ENCODE measurements around the gene UBE2G2.
A peak's percentile ranks its signal among the peaks of the same experiment; 100 is the strongest.

Gene UBE2G2

DNA sequence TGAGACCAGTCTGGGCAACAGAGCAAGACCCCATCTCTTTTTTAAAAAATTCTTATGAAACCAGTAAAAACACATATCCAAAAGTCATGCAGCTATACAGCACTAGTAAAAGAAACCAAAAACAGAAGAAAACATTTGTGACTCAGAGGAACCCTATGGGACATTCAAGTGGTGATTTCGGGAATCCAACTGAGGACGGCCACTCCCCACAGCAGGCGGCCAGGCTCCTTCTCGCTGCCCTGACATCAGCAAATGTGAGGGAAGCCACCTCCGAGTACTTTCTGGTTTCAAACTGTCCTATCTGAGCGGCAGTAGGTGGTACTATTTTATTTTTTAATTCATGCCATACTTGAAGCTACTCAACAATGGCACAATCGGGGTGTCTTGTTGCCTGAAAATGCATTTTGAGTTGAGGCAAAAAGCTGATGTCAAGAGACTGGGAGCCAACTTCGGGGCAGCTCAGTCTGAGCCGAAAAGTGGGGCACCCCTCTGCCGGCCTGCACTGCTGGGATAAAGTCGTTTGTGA is 12.9 kb upstream of the UBE2G2 start:
- DNase-seq, result no peak

DNA sequence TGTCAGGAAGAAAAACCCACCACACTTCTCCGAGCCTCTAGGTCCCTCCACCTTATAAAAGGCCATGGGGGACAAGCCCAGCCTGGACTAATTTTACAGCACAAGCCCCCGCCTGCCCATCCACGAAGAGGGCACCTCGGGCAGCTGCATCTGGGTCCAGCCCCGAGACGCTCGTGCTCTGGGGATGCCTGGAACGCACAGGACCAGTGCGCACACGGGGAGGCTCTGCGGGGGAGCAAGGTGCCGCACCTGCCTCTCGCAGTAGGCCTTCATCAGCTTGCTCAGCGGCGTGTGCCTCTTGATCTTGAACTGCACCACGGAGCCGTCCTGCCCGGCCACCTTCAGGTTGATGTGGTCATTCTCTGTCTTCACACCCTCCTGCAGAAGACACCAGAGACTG is 12.1 kb upstream of the UBE2G2 start:
- no peak for DNase-seq

DNA sequence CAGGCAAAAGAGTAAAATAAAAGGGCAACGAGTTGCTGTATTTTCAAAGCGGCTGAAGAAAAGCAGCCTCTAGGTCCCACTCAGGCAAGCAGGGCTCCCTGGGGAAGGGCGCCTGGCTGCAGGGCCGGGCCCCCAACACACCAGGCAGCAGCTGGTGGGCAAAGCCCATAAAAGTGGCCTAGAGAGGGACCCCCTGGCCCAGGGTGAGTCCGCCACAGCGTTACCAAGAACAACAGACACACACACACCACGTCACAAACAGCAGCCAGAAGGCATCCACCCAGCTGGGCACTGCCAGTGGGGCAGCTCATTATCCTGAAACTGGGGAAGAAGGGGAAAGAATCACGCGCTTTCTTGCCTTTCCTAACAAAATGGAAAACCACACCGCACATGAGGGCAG is 11.5 kb upstream of the UBE2G2 start:
- DNase-seq, result no peak

DNA sequence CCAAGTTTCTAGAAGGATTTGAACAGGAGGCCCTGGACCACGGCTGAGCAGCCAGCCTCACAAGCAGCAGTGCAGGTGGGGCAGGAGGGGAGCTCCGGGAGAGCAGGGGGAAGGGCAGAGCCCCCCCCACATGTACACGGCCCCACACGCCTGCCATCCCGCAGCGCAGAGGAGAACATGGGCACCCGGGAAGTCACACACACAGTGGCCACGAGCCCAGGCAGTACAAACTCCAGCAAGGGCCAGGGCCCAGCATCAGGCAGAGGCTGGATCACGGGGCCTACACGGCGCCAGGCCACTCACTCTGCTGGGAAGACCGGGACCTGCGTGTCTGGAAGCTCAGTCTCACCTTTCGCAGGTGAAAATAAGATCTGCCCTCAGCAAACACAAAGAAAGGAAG is 11.0 kb upstream of the UBE2G2 start:
- no peak for DNase-seq

DNA sequence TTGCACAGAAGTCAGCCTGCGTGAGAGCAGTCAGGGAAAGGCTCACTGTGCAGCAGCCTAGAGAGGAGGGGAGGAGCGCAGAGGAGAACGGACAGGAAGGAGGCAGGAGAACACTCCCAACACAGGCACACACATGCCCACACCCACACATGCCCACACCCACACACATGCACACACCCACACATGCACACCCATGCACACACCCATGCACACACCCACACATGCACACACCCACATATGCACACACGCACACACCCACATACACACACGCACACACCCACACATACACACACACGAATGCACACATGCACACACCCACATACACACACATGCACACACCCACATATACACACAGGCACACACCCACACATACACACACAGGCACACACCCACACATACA is 9.2 kb upstream of the UBE2G2 start:
- DNase-seq, result no peak

DNA sequence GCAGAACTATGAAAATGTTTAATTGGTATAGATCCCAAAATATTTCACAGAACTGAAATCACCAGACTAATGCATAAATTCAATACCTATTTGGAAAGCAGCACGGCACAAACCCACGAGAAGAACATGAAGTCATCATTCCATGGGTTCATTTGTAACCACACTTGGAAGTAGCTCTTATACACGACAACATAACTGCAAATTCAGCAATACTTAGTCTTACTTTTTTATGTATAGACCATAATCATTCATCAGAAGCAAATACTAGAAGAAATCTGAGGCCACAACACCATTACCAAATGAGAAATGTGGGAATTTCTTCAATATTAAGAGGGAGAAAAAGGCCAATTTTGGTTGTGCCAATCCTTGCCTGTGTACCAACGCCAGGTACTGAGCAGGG is 4.2 kb upstream of the UBE2G2 start:
- no peak for DNase-seq

DNA sequence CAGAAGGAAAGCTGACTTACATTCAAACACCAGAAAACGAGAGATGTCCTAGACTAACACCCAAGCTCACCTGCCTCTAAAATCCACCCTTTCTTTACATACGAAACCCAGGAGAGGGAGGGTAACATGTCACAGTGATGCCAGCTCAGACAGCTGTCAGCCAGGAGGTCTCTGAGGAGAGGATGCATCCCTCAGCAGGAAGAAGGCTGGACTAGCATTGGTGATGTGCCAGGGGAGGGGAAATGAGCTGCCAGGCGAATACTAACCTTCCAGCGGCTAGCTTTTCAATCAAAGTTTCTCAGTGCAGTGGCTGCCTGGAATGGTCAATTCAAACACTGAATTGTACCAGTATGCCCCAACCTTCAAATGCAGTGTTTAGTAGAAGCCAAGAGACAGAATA is 3.6 kb upstream of the UBE2G2 start:
- no peak for DNase-seq

DNA sequence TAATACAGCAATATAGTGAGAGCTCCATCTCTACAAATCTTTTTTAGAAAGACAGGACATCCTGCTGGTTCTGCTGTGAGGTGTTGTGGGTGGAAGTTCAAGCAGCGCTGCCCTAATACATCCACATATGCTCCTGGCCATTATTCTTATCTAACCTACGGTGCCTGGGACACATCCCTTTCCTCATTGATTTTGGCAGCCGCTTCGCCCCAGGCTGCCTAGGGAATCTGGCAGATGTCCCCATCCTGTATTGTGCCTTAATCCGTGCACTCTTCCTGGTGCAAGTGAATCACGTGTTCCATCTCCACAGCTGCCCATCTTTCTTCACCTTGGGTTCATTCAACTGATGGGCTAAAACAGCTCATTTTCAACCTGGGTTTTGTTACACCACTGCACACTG is 3.1 kb upstream of the UBE2G2 start:
- no peak for DNase-seq

DNA sequence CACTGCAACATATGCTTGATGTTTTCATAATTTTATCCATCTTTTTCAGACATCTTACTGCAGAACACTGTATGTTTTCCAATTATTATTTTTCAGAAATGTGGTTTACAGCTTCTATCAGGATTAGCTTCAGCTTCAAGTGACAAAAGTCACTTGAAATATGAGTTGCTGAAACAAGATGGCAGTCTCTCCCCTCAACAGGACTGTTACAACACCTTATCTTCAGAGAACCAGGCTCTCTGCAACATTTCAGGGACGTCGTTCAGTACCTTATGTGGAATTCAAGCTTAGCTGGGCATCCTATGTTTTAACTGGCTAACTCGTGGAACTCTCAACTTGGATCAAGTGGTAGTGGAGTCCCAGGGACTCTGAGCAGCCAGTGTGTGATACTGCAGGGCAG is 2.0 kb upstream of the UBE2G2 start:
- no peak for DNase-seq

DNA sequence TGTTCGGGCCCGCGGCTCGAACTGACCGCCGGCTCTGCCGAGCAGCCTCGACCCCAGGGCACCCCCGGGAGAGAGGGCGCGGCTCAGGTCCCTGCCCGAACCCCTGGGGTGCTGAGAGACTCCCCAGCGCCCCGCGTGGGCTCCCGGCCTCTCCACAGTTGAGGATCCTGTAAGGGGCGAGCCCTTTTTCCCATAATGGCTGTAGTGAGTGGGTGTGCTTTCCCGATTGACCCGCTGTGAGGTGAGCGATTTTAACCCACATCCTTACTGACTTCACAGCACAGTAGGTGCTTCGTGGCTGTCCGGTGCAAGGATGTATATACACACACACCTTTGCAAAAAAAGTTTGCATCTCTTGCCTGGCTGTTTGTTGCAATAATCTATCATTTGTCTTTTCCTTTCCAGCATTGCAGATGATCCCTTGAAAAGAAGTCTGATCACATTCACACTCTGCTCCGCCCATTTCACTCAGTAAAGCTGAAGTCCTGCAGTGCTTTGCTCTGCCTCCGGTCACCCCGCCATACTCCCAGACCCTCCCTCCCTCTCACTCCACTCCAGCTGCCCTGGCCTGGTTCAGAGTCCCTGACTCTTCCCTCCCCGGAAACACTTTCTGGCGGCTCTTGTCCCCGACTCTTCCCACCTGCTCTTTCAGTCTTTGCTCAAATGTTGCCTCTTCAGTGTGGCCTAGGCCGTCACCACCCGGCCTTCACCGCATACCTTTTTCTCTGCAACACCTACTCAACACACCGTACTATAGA is 955 bp upstream of the UBE2G2 start:
- DNase-seq, result no peak

DNA sequence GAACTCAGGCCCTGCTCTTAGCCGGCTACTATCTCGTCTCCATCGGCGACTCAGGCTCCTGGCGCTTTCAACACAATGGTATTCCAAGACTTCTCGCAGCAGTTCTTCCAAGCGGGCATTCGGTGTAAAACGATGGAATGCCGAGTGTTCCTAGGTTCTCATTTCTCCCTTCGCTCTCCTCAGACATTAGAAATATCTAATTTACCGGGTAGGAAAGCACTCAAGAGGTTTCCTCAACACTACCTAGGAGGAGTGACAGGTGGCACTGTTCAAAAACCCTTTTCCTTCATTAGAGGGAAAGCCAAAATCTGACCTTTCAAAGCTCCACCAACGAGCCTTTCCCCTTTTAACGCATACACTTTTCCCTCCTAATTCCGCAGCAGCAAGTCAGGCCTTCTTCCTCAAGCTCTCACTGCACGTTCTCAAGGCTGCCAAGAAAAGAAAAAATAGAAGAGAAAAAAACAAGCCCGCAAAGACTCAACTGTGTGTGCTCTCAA is 601 bp downstream of the UBE2G2 start:
- DNase-seq, result no peak

DNA sequence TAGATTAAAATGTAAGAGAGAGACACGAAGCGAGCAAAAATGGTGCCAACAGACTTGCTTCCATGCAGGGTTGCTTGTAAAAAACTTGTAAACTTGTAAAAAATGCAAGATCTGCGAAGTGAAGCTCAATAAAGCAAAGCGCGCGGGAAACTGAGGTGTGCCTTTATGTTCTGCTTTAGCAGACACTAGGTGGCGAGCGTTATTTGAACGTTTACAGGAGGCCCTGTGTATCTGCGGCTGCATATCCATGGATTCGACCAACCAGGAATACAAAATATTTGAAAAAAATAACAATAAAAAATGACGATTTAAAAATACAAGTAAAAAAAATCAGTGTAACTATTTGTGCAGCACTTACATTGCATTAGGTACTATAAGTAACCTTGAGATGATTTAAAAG is 1.5 kb downstream of the UBE2G2 start:
- no peak for DNase-seq

DNA sequence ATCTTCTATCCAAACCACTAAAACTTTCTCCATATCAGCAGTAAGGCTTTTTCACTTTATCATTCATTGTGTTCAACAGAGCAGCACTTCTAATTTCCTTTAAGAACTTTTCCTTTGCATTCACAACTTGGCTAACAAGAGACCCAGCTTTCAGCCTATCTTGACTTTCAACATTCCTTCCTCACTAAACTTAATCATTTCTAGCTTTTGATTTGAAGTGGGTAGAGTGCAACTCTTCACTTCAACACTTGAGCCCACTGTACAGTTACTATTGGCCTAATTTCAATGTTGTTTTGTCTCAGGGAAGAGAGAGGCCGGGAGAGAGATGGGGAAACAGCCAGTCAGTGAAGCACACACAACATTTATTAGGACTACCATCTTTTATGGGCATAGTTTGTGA is 2.0 kb downstream of the UBE2G2 start:
- no peak for DNase-seq

DNA sequence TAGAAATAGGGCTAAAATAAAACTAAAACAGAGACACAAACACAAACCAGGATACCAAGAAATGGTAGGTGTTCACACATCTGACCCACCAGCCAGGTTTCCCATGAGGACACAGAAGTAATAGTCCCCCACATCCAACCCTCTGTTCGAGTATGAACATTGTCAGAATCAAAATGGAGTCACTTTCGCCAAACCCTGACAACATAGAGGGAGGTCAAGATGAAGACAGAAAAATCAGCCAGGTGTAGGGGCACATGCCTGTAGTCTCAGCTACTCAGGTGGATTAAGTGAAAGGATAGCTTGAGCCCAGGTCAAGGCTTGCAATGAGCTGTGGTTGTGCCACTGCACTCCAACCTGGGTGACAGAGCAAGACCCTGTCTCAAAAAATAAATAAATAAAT is 3.8 kb downstream of the UBE2G2 start:
- no peak for DNase-seq

DNA sequence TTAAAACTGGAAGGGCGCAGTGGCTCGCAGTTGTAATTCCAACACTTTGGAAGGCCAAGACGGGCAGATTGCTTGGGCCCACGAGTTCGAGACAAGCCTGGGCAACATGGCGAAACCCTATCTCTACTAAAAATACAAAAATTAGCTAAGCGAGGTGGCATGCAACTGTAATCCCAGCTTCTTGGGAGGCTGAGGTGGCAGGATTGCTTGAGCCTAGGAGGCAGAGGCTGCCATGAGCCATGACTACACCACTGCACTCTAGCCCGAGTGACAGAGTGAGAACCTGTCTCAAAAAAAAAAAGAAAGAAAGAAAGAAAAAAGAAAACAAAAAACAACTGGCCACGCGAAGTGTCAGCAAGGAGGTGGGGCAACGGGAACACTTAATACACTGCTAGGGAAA is 6.3 kb downstream of the UBE2G2 start:
- no peak for DNase-seq

DNA sequence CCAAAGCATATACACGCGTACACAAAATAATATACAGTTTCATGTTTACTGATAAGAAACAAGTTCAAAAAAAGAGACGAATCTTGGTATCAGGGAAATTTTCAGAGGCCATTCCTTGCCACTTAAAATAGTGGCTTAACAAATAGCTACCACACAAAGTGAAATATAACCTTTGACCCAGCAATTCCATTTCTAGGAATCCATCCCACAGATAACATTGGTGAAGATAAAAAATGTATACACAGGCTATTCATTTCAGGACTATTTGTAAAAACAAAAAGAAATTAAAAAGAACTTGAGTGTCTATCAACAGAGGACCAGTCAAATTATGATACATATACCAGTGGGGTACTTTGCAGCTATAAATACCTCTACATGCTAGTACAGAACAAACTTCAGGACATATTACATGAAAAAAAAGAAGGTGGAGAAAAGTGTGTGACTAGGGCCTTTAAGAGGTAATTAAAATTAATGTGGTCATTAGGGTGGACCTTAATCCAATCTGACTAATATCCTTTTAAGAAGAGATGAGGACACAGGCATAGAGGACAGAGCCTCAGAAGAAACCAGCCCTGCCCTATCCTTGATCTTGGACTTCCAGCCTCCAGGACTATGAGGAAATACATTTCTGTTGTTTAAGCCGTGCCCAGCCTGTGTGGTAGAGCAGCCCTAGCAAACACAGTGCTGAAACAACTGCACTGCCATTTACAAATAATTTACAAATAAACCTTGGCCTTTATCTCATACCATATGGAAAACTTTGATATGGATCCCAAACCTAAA is 7.8 kb downstream of the UBE2G2 start:
- DNase-seq, result no peak

DNA sequence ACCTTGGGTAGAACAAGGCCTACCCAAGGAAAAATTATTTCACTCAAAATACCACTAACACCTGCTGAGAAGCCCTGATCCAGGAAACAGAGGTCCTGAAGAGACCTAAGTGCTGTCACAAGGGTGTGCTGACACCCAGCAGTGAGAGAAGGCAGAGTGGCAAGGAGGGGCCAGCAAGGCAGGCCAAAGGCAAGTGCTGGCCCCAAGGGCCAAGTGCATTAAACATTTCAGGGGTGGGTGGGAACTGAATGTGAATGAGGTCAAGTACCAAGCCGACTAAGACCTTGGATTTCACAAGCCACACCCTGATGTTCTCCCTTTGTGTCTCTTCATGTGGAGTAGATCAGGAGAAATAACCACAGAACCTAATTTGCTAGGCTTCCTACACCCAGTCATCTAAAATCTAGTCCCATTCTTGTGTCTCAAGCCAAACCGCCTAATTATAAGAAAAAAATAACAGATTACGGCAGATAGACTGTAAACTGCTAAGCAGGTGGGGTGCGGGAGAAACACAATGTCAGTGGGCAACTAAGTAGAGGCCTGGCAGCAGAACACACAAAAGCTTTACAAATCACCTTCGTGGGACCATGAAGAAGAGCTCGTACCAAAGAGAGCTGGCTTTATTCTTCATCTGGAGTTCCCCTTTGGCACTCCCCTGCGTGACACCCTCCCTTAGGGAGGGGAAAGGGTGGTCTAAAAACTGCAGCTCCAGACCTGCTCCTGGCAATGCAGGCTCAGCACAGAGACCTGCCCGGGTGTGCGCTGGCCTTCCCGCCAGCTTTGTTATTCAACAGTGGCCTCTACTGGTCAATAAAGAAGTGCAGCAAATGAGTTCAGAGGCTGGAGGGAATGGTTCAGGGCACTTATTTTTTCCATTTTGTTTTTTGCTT is 8.7 kb downstream of the UBE2G2 start:
- DNase-seq, result peak; percentile 58

DNA sequence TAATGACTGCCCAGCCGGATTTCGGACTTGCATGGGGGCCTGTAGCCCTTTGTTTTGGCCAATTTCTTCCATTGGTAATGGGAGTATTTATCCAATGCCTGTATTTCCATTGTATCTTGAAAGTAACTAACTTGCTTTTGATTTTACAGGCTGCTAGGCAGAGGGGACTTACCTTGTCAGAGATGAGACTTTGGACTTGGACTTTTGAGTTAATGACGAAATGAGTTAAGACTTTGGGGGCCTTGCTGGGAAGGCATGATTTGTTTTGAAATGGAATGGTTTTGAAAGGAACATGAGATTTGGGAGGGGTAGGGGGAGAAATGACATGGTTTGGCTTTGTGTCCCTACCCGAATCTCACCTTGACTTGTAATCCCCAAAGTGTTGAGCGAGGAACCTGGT is 9.6 kb downstream of the UBE2G2 start:
- DNase-seq, result no peak

DNA sequence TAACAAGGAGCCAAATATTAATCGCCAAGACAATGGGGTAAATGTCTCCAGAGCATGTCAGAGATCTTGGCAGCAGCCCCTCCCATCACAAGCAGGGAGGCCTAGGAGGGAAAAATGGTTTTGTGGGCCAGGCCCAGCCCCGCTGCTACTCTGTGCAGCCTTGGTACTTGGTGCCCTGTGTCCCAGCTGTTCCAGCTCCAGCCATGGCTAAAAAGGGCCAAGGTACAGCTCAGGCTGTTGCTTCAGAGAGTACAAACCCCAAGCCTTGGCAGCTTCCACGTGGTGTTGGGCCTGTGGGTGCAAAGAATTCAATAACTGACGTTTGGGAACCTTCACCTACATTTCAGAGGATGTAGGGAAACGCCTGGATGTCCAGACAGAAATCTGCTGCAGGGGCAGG is 10.4 kb downstream of the UBE2G2 start:
- no peak for DNase-seq

DNA sequence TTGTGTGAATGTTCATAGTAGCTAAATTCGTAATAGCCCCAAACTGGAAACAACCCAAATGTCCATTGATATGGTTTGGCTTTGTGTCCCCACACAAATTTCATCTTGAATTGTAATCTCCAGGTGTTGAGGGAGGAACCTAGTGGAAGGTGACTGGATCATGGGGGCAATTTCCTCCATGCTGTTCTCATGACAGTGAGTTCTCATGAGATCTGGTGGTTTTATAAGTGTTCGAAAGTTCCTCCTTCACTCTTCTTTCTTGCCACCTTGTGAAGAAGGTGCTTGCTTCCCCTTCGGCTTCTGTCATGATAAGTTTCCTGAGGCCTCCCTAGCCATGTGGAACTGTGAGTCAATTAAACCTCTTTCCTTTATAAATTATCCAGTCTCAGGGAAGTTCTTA is 11.3 kb downstream of the UBE2G2 start:
- no peak for DNase-seq

DNA sequence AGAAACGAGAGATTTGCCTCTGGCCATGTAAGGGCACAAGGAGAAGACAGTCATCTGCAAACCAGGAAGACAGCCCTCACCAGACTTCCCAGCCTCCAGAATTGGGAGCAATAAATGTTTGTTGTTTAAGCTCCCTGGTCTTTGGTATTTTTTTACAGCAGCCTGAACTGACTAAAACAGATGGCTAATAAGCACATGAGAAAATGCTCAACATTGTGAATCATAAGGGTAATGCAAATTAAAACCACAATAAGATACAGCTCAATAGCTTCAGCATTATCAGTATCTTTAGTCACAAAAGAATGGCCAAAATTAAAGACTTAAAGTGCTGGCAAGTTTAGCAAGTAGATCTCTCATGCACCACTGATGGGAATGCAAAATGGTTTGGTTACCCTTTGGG is 11.7 kb downstream of the UBE2G2 start:
- DNase-seq, result no peak

DNA sequence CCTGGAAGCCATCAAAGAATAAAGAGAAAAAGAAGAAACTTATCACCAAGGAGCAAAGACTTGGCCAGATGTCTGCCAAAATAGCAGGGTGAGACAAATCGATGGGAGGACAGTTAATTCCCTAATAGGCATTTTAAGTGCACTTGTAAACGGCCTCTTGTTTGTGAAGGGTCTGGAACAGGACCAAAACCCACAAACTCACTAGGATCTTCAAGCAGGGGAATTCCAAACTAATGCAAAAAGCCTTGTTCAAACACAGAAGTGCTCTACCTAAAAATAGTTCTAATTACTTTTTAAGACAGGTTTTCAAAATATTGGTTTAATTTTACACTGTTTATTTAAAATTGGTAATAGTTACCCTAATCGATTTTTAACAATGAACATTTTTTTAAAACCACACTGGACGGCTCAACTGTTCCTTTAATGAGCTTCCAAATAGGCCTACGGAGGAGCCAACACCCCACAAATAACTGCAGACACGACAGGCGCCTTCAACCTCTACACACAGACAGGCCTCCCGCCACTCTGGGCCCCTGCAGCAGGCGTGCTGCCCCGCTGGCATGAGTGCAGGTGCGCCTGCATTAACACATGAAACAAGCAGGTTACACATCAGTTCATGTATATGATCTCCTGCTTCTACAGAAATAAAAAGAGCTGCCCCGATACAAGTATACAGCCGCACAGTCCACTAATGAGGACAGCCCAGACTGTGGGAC is 15.8 kb downstream of the UBE2G2 start:
- no peak for DNase-seq

DNA sequence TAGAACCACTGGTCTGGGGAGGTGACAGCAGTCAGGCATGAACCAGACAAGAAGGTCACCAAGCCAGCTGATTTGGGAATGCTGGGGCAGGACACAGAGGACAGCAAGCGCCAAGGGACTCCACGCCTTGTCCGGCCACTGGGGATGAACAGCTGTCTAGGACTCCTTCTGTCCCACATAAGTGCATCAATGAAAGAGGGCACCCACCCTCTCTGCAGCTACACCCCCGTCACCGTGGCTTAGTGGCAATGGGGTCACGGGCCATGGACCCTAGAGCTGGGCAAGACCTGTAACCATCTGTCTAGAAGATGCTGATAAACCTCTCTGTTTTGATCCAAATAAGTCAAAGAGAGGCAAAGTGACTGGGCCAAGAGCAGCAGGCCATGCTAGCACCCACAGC is 16.8 kb downstream of the UBE2G2 start:
- DNase-seq, result no peak
